HepG2 (cell line): ENCODE data around the gene NEURL2. TPM values are rescaled to one million over a fixed set of nuclear protein-coding genes. Genes with fewer than 3 reads are reported as not detected.

Experiments used
- DNMT3B ChIP-seq: conservative IDR thresholded peaks from 2 replicates; pipeline ENCODE4 v1.6.1; 2016; ENCODE audit warnings: missing biosample characterization, control low read depth
- ELF1 ChIP-seq: sonication (generic); formaldehyde crosslinking; IDR thresholded peaks from 2 replicates; pipeline ENCODE4 v1.4.0; 2020; ENCODE audit warnings: missing genetic modification reagents
- FOXA3 ChIP-seq: IDR thresholded peaks from 2 replicates; pipeline ENCODE4 v1.6.1; 2016; ENCODE audit warnings: missing genetic modification reagents, missing compliant biosample characterization
- FOXK1 ChIP-seq: sonication (generic); formaldehyde crosslinking; IDR thresholded peaks from 2 replicates; pipeline ENCODE4 v1.4.0; 2020; ENCODE audit warnings: low read depth, missing genetic modification reagents, borderline replicate concordance
- KDM1A ChIP-seq: IDR thresholded peaks from 2 replicates; pipeline ENCODE4 v1.6.1; 2016; ENCODE audit warnings: missing compliant biosample characterization
- KLF12 ChIP-seq: sonication (generic); formaldehyde crosslinking; IDR thresholded peaks from 2 replicates; pipeline ENCODE4 v1.4.0; 2020; ENCODE audit warnings: missing genetic modification reagents, borderline replicate concordance
- MAZ ChIP-seq, 2 experiments: sonication (generic) in 1 of 2; formaldehyde crosslinking in 1 of 2; IDR thresholded peaks; 2 replicates each; pipeline versions ENCODE4 v1.5.0 to v1.6.1; 2012 to 2020; ENCODE audit warnings: low read depth in 2 of 2, mild to moderate bottlenecking in 2 of 2, borderline replicate concordance in 1 of 2, improper control_type of control experiment in 1 of 2, low read length in 1 of 2, missing genetic modification reagents in 1 of 2, moderate library complexity in 1 of 2
- NFATC3 ChIP-seq: sonication (generic); formaldehyde crosslinking; IDR thresholded peaks from 2 replicates; pipeline ENCODE4 v1.5.1; 2020; ENCODE audit warnings: mild to moderate bottlenecking, missing genetic modification reagents
- RBM22 ChIP-seq: fragments of 200-400 bp; formaldehyde crosslinking; optimal IDR thresholded peaks from 2 replicates; pipeline ENCODE3; 2017; ENCODE audit warnings: mild to moderate bottlenecking, low read length, moderate library complexity
- SMC3 ChIP-seq: IDR thresholded peaks from 2 replicates; pipeline ENCODE4 v1.6.1; 2011; ENCODE audit warnings: low read length, improper control_type of control experiment
- TBX2 ChIP-seq: sonication (generic); formaldehyde crosslinking; IDR thresholded peaks from 2 replicates; pipeline ENCODE4 v1.5.0; 2020; ENCODE audit warnings: missing genetic modification reagents, mild to moderate bottlenecking, borderline replicate concordance
- TEAD2 ChIP-seq: sonication (generic); formaldehyde crosslinking; IDR thresholded peaks from 2 replicates; pipeline ENCODE4 v1.9.0; 2021; ENCODE audit warnings: missing genetic modification reagents
- ZBTB2 ChIP-seq: sonication (generic); formaldehyde crosslinking; IDR thresholded peaks from 2 replicates; pipeline ENCODE4 v1.8.0; 2022; ENCODE audit warnings: low read depth, missing genetic modification reagents
- ZBTB44 ChIP-seq: sonication (generic); formaldehyde crosslinking; IDR thresholded peaks from 2 replicates; pipeline ENCODE4 v1.4.0; 2020; ENCODE audit warnings: missing genetic modification reagents
- ZBTB7B ChIP-seq: sonication (generic); formaldehyde crosslinking; IDR thresholded peaks from 2 replicates; pipeline ENCODE4 v1.4.0; 2020; ENCODE audit warnings: missing genetic modification reagents
- ZBTB8A ChIP-seq: sonication (generic); formaldehyde crosslinking; IDR thresholded peaks from 2 replicates; pipeline ENCODE4 v1.4.0; 2020; ENCODE audit warnings: mild to moderate bottlenecking, low read depth, missing genetic modification reagents, borderline replicate concordance
- ZEB1 ChIP-seq: IDR thresholded peaks from 2 replicates; pipeline ENCODE4 v1.6.1; 2012; ENCODE audit warnings: mild to moderate bottlenecking, low read depth, inconsistent platforms; ENCODE audit not compliant: insufficient replicate concordance
- ZNF296 ChIP-seq: sonication (generic); formaldehyde crosslinking; conservative IDR thresholded peaks from 2 replicates; pipeline ENCODE4 v1.5.0; 2020; ENCODE audit warnings: mild to moderate bottlenecking, missing genetic modification reagents
- ZNF333 ChIP-seq: sonication (generic); formaldehyde crosslinking; IDR thresholded peaks from 2 replicates; pipeline ENCODE4 v1.4.0; 2020; ENCODE audit warnings: mild to moderate bottlenecking, missing genetic modification reagents, borderline replicate concordance
- ZNF460 ChIP-seq: sonication (generic); formaldehyde crosslinking; IDR thresholded peaks from 2 replicates; pipeline ENCODE4 v1.5.1; 2020; ENCODE audit warnings: missing genetic modification reagents, mild to moderate bottlenecking, borderline replicate concordance
- ZNF547 ChIP-seq: sonication (generic); formaldehyde crosslinking; IDR thresholded peaks from 2 replicates; pipeline ENCODE4 v1.5.1; 2020; ENCODE audit warnings: mild to moderate bottlenecking, missing genetic modification reagents
- ZNF891 ChIP-seq: sonication (generic); formaldehyde crosslinking; IDR thresholded peaks from 2 replicates; pipeline ENCODE4 v1.5.0; 2020; ENCODE audit warnings: mild to moderate bottlenecking, missing genetic modification reagents
- polyA plus RNA-seq, 8 experiments: library from polyadenylated mRNA; depleted of rRNA in 3 of 8; stranded (reverse) in 7 of 8; unstranded in 1 of 8; fragments of >200 nt; fragmentation: Illumina TruSeq in 4 of 8; extraction: Trizol in 4 of 8; gene quantifications; 2 replicates each; pipeline versions ENCODE4 v1.2.1 to v1.2.3, GENCODE V29; 2011 to 2016; ENCODE audit warnings: low read depth in 4 of 8, missing spikeins in 1 of 8, mixed read lengths in 1 of 8; ENCODE audit not compliant: insufficient read depth in 1 of 8
- total RNA-seq, 5 experiments: library from RNA; depleted of rRNA; stranded (reverse); fragments of >200 nt; fragmentation: Illumina TruSeq; extraction: Trizol; gene quantifications; 2 replicates each; pipeline ENCODE4 v1.2.3, GENCODE V29; 2016; ENCODE audit warnings: low read depth in 1 of 5

Gene NEURL2
- total and polyA plus RNA-seq, 2 of the 13 experiments (the other 11 are each of a cell fraction or from before 2014, with no cell fraction given) = 7.2 to 9.7 TPM

DNA sequence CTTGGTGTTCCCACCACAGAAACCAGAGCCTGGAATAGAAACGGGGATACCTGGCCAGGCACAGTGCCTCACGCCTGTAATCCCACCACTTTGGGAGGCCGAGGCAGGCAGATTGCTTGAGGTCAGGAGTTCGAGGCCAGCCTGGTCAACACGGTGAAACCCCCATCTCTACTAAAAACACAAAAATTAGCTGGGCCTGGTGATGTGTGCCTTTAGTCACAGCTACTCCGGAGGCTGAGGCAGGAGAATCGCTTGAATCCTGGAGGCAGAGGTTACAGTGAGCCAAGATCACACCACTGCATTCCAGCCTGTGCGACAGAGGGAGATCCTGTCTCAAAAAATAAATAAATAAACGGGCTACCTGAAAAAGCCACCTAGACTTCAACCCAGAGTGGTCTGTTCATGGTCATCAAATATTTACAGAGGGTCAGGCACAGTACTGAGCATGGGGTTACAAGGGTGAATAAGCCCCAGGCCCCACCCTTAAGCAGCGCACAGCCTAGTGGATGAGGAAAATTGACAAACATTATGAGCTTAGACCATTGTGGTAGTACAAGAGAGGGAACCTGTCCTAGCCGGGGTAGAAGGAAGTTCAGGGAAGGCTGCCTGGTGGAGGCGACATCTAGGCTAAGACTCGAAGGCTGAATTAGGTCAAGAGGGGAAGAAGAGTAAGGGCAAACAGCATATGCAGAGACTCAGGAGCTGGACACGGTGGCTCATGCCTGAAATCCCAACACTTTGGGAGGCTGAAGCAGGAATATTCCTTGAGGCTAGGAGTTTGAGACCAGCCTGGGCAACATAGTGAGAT lies 36.3 kb upstream of the NEURL2 start (continued):
- TF ChIP-seq ZNF460 (CRISPR knock-in tag) (peak; percentile 43; the same call in 1 of the 2 replicates), ZNF333 (CRISPR knock-in tag) (no peak; the same call in 1 of the 2 replicates), NFATC3 (CRISPR knock-in tag) (no peak), SMC3 (peak; percentile 54; the same call in 1 of the 2 replicates), FOXA3 (CRISPR knock-in tag) (peak; percentile 96), ZNF547 (CRISPR knock-in tag) (peak; percentile 96), ZNF891 (CRISPR knock-in tag) (0 out of 2 replicates have a peak, but pooled peaks have one; percentile 48), FOXK1 (peak; percentile 84), ZBTB8A (CRISPR knock-in tag) (no peak; the same call in 1 of the 2 replicates), TEAD2 (CRISPR knock-in tag) (no peak), ZBTB44 (no peak), KLF12 (CRISPR knock-in tag) (peak; percentile 88; the same call in 1 of the 2 replicates), ELF1 (CRISPR knock-in tag) (peak; percentile 56; the same call in 1 of the 2 replicates), KDM1A (peak; percentile 70), ZBTB2 (CRISPR knock-in tag) (no peak), ZEB1 (peak; percentile 94), DNMT3B (CRISPR knock-in tag) (no peak), ZBTB7B (CRISPR knock-in tag) (peak; percentile 99), MAZ (IDR thresholded peaks at IDR 0.05; ENCODE audit: borderline replicate concordance, low read depth, low read length) (peak; percentile 62), MAZ (CRISPR knock-in tag; IDR thresholded peaks at IDR 0.05; ENCODE audit: low read depth) (peak; percentile 50; the same call in 1 of the 2 replicates), ZNF296 (no peak; the same call in 1 of the 2 replicates), RBM22 (peak; percentile 27), TBX2 (CRISPR knock-in tag) (peak; percentile 95)
